ENCODE results near the gene TRIO. TPM values are rescaled to one million over a fixed set of nuclear protein-coding genes. Genes with fewer than 3 reads are reported as not detected.

TRIO gene
- total RNA-seq, 1 donor from 2014 or later: 163 TPM

GRCh38 chr5:14406554-14406849 is 263.4 kb downstream of the TRIO start:
- H3K4me1 Mint-ChIP-seq (ENCODE audit: low read depth): peaks cover 10% of the 10 kb centered on the region
- no peak for DNase-seq (ENCODE audit: low spot score, unreplicated experiment)
- no peaks in the 10 kb centered on the region for H3K27me3 Mint-ChIP-seq
- TF ChIP-seq CTCF (IDR thresholded peaks at IDR 0.05; ENCODE audit: unreplicated experiment): no peak
- H3K36me3 Mint-ChIP-seq (ENCODE audit: insufficient read depth): peaks cover 33% of the 10 kb centered on the region
- no peak overlapping the region for H3K4me3 Mint-ChIP-seq (ENCODE audit: low read depth)
- peaks cover 3% of the 10 kb centered on the region for H3K9me3 Mint-ChIP-seq (ENCODE audit: low read depth)
- no peak overlapping the region for H3K27ac Mint-ChIP-seq

- H3K9me3 Mint-ChIP-seq (ENCODE audit: low read depth): peaks cover 3% of the 10 kb centered on the region
- H3K36me3 Mint-ChIP-seq (ENCODE audit: insufficient read depth): peaks cover 30% of the 10 kb centered on the region
- H3K27me3 Mint-ChIP-seq: no peaks in the 10 kb centered on the region
- TF ChIP-seq CTCF (IDR thresholded peaks at IDR 0.05; ENCODE audit: unreplicated experiment): no peak
- H3K27ac Mint-ChIP-seq: no peak overlapping the region
- peaks cover 10% of the 10 kb centered on the region for H3K4me1 Mint-ChIP-seq (ENCODE audit: low read depth)
- no peak overlapping the region for H3K4me3 Mint-ChIP-seq (ENCODE audit: low read depth)
- DNase-seq (ENCODE audit: low spot score, unreplicated experiment): no peak
Measured at GRCh38 chr5:14407051-14407450, 263.9 kb downstream of the TRIO start.

GRCh38 chr5:14407746-14408175 is 264.6 kb downstream of the TRIO start:
- Mint-ChIP-seq H3K27me3 (no peaks in the 10 kb centered on the region), H3K36me3 (ENCODE audit: insufficient read depth) (peaks cover 24% of the 10 kb centered on the region), H3K9me3 (ENCODE audit: low read depth) (peaks cover under 1% of the 10 kb centered on the region), H3K27ac (no peak overlapping the region), H3K4me1 (ENCODE audit: low read depth) (peaks cover 10% of the 10 kb centered on the region), H3K4me3 (ENCODE audit: low read depth) (no peak overlapping the region)
- no peak for TF ChIP-seq CTCF (IDR thresholded peaks at IDR 0.05; ENCODE audit: unreplicated experiment)
- no peak for DNase-seq (ENCODE audit: low spot score, unreplicated experiment)

GRCh38 chr5:14408969-14409586 is 265.9 kb downstream of the TRIO start:
- H3K36me3 Mint-ChIP-seq (ENCODE audit: insufficient read depth): peaks cover 24% of the 10 kb centered on the region
- peaks cover 10% of the 10 kb centered on the region for H3K4me1 Mint-ChIP-seq (ENCODE audit: low read depth)
- no peak overlapping the region for H3K27ac Mint-ChIP-seq

GRCh38 chr5:14410068-14410393 is 266.9 kb downstream of the TRIO start:
- Mint-ChIP-seq H3K27me3 (no peaks in the 10 kb centered on the region), H3K27ac (peak overlapping the region; percentile 62), H3K4me1 (ENCODE audit: low read depth) (peaks cover 7% of the 10 kb centered on the region), H3K36me3 (ENCODE audit: insufficient read depth) (peaks cover 27% of the 10 kb centered on the region), H3K9me3 (ENCODE audit: low read depth) (no peaks in the 10 kb centered on the region), H3K4me3 (ENCODE audit: low read depth) (no peak overlapping the region)
- TF ChIP-seq CTCF (IDR thresholded peaks at IDR 0.05; ENCODE audit: unreplicated experiment): no peak
- DNase-seq (ENCODE audit: low spot score, unreplicated experiment): no peak

More at GRCh38 chr5:14408969-14409586, 265.9 kb downstream of the TRIO start:
- TF ChIP-seq CTCF (IDR thresholded peaks at IDR 0.05; ENCODE audit: unreplicated experiment): no peak
- Mint-ChIP-seq H3K4me3 (ENCODE audit: low read depth) (no peak overlapping the region), H3K9me3 (ENCODE audit: low read depth) (no peaks in the 10 kb centered on the region), H3K27me3 (no peaks in the 10 kb centered on the region)
- no peak for DNase-seq (ENCODE audit: low spot score, unreplicated experiment)

Data from progenitor cell of endocrine pancreas (in vitro differentiated cells).